Measurements from ENCODE around the gene PACSIN1.

PACSIN1 gene

GRCh38 chr6:34457742-34458735 lies 7.8 kb upstream of the PACSIN1 start:
- no peaks in the 10 kb centered on the region for H4K20me1 ChIP-seq (ENCODE audit: low read depth, low read length)
- no peak for TF ChIP-seq CTCF (IDR thresholded peaks at IDR 0.05; ENCODE audit: insufficient read depth, low read length, poor library complexity, severe bottlenecking)
- no peak for TF ChIP-seq EZH2phosphoT487 (conservative IDR thresholded peaks at IDR 0.05; ENCODE audit: low read length)
- H3K4me3 ChIP-seq (ENCODE audit: insufficient read depth, low read length, poor library complexity, severe bottlenecking), result no peak overlapping the region
- H3K9me2 ChIP-seq (replicated peaks; ENCODE audit: insufficient read depth, low read length), result no peaks in the 10 kb centered on the region
- H3K79me2 ChIP-seq (ENCODE audit: insufficient read depth, low read length), result no peaks in the 10 kb centered on the region
- H3K9me3 ChIP-seq (ENCODE audit: insufficient read depth, low read length), result no peaks in the 10 kb centered on the region
- H3K27me3 ChIP-seq (ENCODE audit: low read length), result no peaks in the 10 kb centered on the region
- H3K27ac ChIP-seq (ENCODE audit: low read depth, low read length), result no peak overlapping the region
- H3K9ac ChIP-seq (ENCODE audit: low read length), result no peak overlapping the region
- no peak overlapping the region for H3K4me2 ChIP-seq (ENCODE audit: low read depth, low read length, poor library complexity, severe bottlenecking)
- no peak overlapping the region for H2AFZ ChIP-seq (ENCODE audit: low read depth, low read length, severe bottlenecking)
- no peaks in the 10 kb centered on the region for H3F3A ChIP-seq (ENCODE audit: insufficient read depth)
- no peaks in the 10 kb centered on the region for H3K36me3 ChIP-seq (ENCODE audit: low read length)

- H3K9me2 ChIP-seq (replicated peaks; ENCODE audit: insufficient read depth, low read length), result no peaks in the 10 kb centered on the region
- no peaks in the 10 kb centered on the region for H3K36me3 ChIP-seq (ENCODE audit: low read length)
- no peaks in the 10 kb centered on the region for H3K9me3 ChIP-seq (ENCODE audit: insufficient read depth, low read length)
- TF ChIP-seq EZH2phosphoT487 (conservative IDR thresholded peaks at IDR 0.05; ENCODE audit: low read length) (no peak), CTCF (IDR thresholded peaks at IDR 0.05; ENCODE audit: insufficient read depth, low read length, poor library complexity, severe bottlenecking) (peak; percentile 96)
- H3K4me3 ChIP-seq (ENCODE audit: insufficient read depth, low read length, poor library complexity, severe bottlenecking), result no peak overlapping the region
- H3K9ac ChIP-seq (ENCODE audit: low read length), result no peak overlapping the region
- no peak overlapping the region for H3K4me2 ChIP-seq (ENCODE audit: low read depth, low read length, poor library complexity, severe bottlenecking)
- no peak overlapping the region for H3K27ac ChIP-seq (ENCODE audit: low read depth, low read length)
- H4K20me1 ChIP-seq (ENCODE audit: low read depth, low read length), result no peaks in the 10 kb centered on the region
- H2AFZ ChIP-seq (ENCODE audit: low read depth, low read length, severe bottlenecking), result no peak overlapping the region
- H3F3A ChIP-seq (ENCODE audit: insufficient read depth), result no peaks in the 10 kb centered on the region
- no peaks in the 10 kb centered on the region for H3K79me2 ChIP-seq (ENCODE audit: insufficient read depth, low read length)
- H3K27me3 ChIP-seq (ENCODE audit: low read length), result no peaks in the 10 kb centered on the region
These were observed 5.8 kb upstream of the PACSIN1 start for GRCh38 chr6:34459899-34460593.

- H3K9me2 ChIP-seq (replicated peaks; ENCODE audit: insufficient read depth, low read length), result no peaks in the 10 kb centered on the region
- no peak for TF ChIP-seq CTCF (IDR thresholded peaks at IDR 0.05; ENCODE audit: insufficient read depth, low read length, poor library complexity, severe bottlenecking)
- no peak for TF ChIP-seq EZH2phosphoT487 (conservative IDR thresholded peaks at IDR 0.05; ENCODE audit: low read length)
- no peaks in the 10 kb centered on the region for H3K79me2 ChIP-seq (ENCODE audit: insufficient read depth, low read length)
- H2AFZ ChIP-seq (ENCODE audit: low read depth, low read length, severe bottlenecking), result no peak overlapping the region
- H3K36me3 ChIP-seq (ENCODE audit: low read length), result no peaks in the 10 kb centered on the region
- no peaks in the 10 kb centered on the region for H3K9me3 ChIP-seq (ENCODE audit: insufficient read depth, low read length)
- no peak overlapping the region for H3K27ac ChIP-seq (ENCODE audit: low read depth, low read length)
- H3K4me3 ChIP-seq (ENCODE audit: insufficient read depth, low read length, poor library complexity, severe bottlenecking), result no peak overlapping the region
- H4K20me1 ChIP-seq (ENCODE audit: low read depth, low read length), result no peaks in the 10 kb centered on the region
- H3K9ac ChIP-seq (ENCODE audit: low read length), result no peak overlapping the region
- no peak overlapping the region for H3K4me2 ChIP-seq (ENCODE audit: low read depth, low read length, poor library complexity, severe bottlenecking)
- no peaks in the 10 kb centered on the region for H3F3A ChIP-seq (ENCODE audit: insufficient read depth)
- H3K27me3 ChIP-seq (ENCODE audit: low read length), result no peaks in the 10 kb centered on the region
These were observed 4.9 kb upstream of the PACSIN1 start for GRCh38 chr6:34460796-34461507.

All from SU-DHL-6 (cell line).